K562 (cell line): ENCODE measurements around the gene PCSK1. TPM values are rescaled to one million over a fixed set of nuclear protein-coding genes. Genes with fewer than 3 reads are reported as not detected.

Experiments
- CC2D1A ChIP-seq: fragments of 450-650 bp; IDR thresholded peaks from 2 replicates; pipeline ENCODE4 v1.6.1; 2017; ENCODE audit warnings: mild to moderate bottlenecking
- E2F1 ChIP-seq: sonication (generic); formaldehyde crosslinking; IDR thresholded peaks from 2 replicates; pipeline ENCODE4 v1.8.1; 2023; ENCODE audit warnings: mild to moderate bottlenecking, missing genetic modification reagents, moderate library complexity
- ETV1 ChIP-seq: fragments of 450-650 bp; conservative IDR thresholded peaks from 2 replicates; pipeline ENCODE4 v1.6.1; 2016; ENCODE audit warnings: missing genetic modification characterization, control low read depth, low read depth, missing compliant biosample characterization
- GATA2 ChIP-seq: sonication (generic); formaldehyde crosslinking; IDR thresholded peaks from 2 replicates; pipeline ENCODE4 v1.4.0; 2020; ENCODE audit warnings: mild to moderate bottlenecking, missing genetic modification reagents
- GTF2E2 ChIP-seq: fragments of 200-800 bp; sonication (Bioruptor generic); IDR thresholded peaks from 2 replicates; pipeline ENCODE4 v1.6.1; 2016; ENCODE audit warnings: missing genetic modification characterization, missing compliant biosample characterization
- HOXB6 ChIP-seq: fragments of 250-450 bp; sonication (Bioruptor Pico); IDR thresholded peaks from 2 replicates; pipeline ENCODE4 v1.5.1; 2022; ENCODE audit warnings: mild to moderate bottlenecking, borderline replicate concordance
- MAZ ChIP-seq, 2 experiments: fragments of 450-650 bp in 1 of 2; sonication (generic) in 1 of 2; formaldehyde crosslinking; IDR thresholded peaks in 1 of 2; conservative IDR thresholded peaks in 1 of 2; 2 replicates each; pipeline versions ENCODE4 v1.4.0 to v1.5.0; 2020; ENCODE audit warnings: mild to moderate bottlenecking in 1 of 2, missing genetic modification reagents in 1 of 2
- NCOA1 ChIP-seq: fragments of 450-650 bp; IDR thresholded peaks from 2 replicates; pipeline ENCODE4 v1.6.1; 2016; ENCODE audit warnings: low read depth
- NFIX ChIP-seq: fragments of 250-450 bp; sonication (Bioruptor Pico); IDR thresholded peaks from 2 replicates; pipeline ENCODE4 v1.4.0; 2020; ENCODE audit warnings: low read depth, mild to moderate bottlenecking, moderate library complexity
- ZNF347 ChIP-seq: fragments of 450-650 bp; formaldehyde crosslinking; IDR thresholded peaks from 2 replicates; pipeline ENCODE4 v1.4.0; 2020; ENCODE audit warnings: low read depth, mild to moderate bottlenecking, moderate library complexity
- ZNF354B ChIP-seq: fragments of 250-450 bp; sonication (Bioruptor Pico); IDR thresholded peaks from 2 replicates; pipeline ENCODE4 v1.4.0; 2020
- polyA plus RNA-seq, 8 experiments: library from polyadenylated mRNA; depleted of rRNA in 4 of 8; stranded (reverse) in 5 of 8; unstranded in 3 of 8; fragments of >200 nt; fragmentation: Nextera tagmentation in 2 of 8; fragmentation: Illumina TruSeq in 1 of 8; extraction: Ambion mirVana in 2 of 8; extraction: Trizol in 1 of 8; gene quantifications; 2 replicates each; pipeline versions ENCODE4 v1.2.1 to v1.2.3, GENCODE V29; 2011 to 2014; ENCODE audit warnings: inconsistent platforms in 1 of 8, missing spikeins in 1 of 8
- total RNA-seq, 7 experiments: library from RNA; depleted of rRNA in 6 of 7; stranded (reverse); fragments of >200 nt in 6 of 7; fragmentation: Illumina TruSeq in 2 of 7; extraction: Trizol in 2 of 7; gene quantifications; 2 replicates each; pipeline versions ENCODE4 v1.2.1 to v1.2.3, GENCODE V29; 2011 to 2021; ENCODE audit warnings: low replicate concordance in 1 of 7

Gene PCSK1
- total and polyA plus RNA-seq, 9 of the 15 experiments (the other 6 are each of a cell fraction or from before 2014, with no cell fraction given) = not detected

DNA sequence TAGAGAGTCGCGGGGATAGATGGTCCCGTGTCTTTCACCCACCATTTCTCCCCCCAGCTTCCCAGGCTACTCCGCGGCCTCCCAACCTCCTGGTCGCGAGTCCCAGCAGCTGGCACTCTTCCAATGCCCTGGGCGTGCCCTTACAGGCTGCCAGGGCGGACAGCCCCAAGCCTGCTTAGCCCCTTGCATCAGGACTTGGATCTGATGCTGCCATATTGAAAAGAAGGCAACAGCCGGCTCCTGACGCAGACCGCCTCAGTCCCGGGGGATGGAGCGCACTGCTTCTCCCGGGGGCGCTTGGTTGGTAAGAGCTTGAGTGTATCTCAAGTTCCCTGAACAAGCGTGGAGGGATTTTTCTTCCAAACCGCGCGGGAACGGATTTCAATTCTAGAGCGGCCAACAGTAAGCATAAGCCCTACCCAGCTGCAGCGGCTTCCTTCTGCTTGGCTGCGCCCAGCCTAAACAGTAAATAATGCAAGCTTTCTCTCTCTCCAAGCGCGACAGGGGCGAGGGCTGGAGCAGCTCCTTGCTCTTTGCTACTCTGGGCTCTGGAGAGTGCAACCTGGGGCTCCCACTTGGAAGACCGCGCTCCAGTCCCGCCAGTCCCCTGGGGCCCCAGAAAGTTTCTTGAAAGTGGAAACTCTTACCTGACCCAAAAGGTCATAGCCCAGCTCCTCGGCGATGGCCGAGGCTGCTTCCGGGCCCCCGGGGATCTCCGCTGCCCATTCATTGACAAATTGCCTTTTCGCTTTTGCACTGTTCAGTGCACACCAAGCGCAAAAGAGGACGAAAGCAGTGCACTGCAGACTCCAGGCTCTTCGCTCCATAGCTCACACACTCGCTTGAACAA, 607 bp downstream of the PCSK1 start (continued):
- TF ChIP-seq CC2D1A (no peak), GATA2 (CRISPR knock-in tag) (no peak), E2F1 (CRISPR knock-in tag) (no peak), ZNF354B (CRISPR knock-in tag) (no peak), ETV1 (tag) (no peak), ZNF347 (CRISPR knock-in tag) (no peak), GTF2E2 (tag) (no peak), NFIX (CRISPR knock-in tag) (no peak), NCOA1 (no peak), HOXB6 (CRISPR knock-in tag) (no peak), MAZ (CRISPR knock-in tag; conservative IDR thresholded peaks at IDR 0.05 in 1 of 2, IDR thresholded peaks at IDR 0.05 in 1 of 2) (no peak)
